Endothelial cell of umbilical vein (primary cell): ENCODE data around the gene CCDC177. TPM values are rescaled to one million over a fixed set of nuclear protein-coding genes. Genes with fewer than 3 reads are reported as not detected.

Experiments
- BruUV-seq: library from RNA; stranded (reverse); fragments of 400-500 nt; replicated peaks from 2 replicates; lab custom pipeline; 2021; lab: Mats Ljungman, UMichigan
- CTCF ChIA-PET: fragments of 300-600, 350-600 bp; sonication (Branson Sonifier 250); formaldehyde crosslinking; loops from one replicate; lab custom pipeline; 2021; ENCODE audit warnings: antibody characterized with exemption, inconsistent platforms; lab: Charles Lee
- POLR2A ChIA-PET: fragments of 300-600, 350-600 bp; sonication (Branson Sonifier 250); formaldehyde crosslinking; loops from one replicate; lab custom pipeline; 2021; ENCODE audit warnings: antibody characterized with exemption, inconsistent platforms; lab: Charles Lee
- DNase-seq: peaks from one replicate; pipeline ENCODE4 v3.0.0-alpha.2; 2011; ENCODE audit warnings: low read depth, low spot score
- FAIRE-seq: peaks from 2 replicates; lab custom pipeline; 2011; peaks lifted over from hg19 to GRCh38; lab: Jason Lieb, UNC
- H2AFZ ChIP-seq: 2 replicates; pipeline ENCODE4 v1.6.0; 2012; ENCODE audit warnings: low read depth, low read length, control low read depth, inconsistent platforms
- H3K27ac ChIP-seq: 2 replicates; pipeline ENCODE4 v1.5.1; 2011; ENCODE audit warnings: low read depth, mild to moderate bottlenecking, control low read depth, low read length, moderate library complexity; ENCODE audit not compliant: insufficient read depth
- H3K27me3 ChIP-seq, 2 experiments: 2 replicates each; pipeline versions ENCODE4 v1.6.0 to v1.6.1; 2011; ENCODE audit warnings: low read length in 2 of 2, mixed read lengths in 1 of 2; ENCODE audit not compliant: control insufficient read depth in 2 of 2, insufficient read depth in 2 of 2
- H3K36me3 ChIP-seq, 2 experiments: 2 replicates in 1 of 2; 3 replicates in 1 of 2; pipeline ENCODE4 v1.5.1; 2011; ENCODE audit warnings: low read length in 2 of 2, mild to moderate bottlenecking in 1 of 2, moderate library complexity in 1 of 2; ENCODE audit not compliant: control insufficient read depth in 2 of 2, insufficient read depth in 2 of 2; ENCODE audit errors: extremely low read depth in 1 of 2
- H3K4me1 ChIP-seq: 3 replicates; pipeline ENCODE4 v1.5.1; 2011; ENCODE audit warnings: mild to moderate bottlenecking, low read length; ENCODE audit not compliant: control insufficient read depth, insufficient read depth; ENCODE audit errors: extremely low read depth
- H3K4me2 ChIP-seq: 2 replicates; pipeline ENCODE4 v1.6.1; 2011; ENCODE audit warnings: low read length, control low read depth, mixed read lengths; ENCODE audit not compliant: insufficient read depth
- H3K4me3 ChIP-seq, 3 experiments: fragments of 200-600 bp in 1 of 3; sonication (generic), shearing (Covaris generic) in 1 of 3; replicated peaks in 1 of 3; 2 replicates each; pipeline ENCODE4 v1.5.1; 2011 to 2016; ENCODE audit warnings: control low read depth in 3 of 3, low read length in 3 of 3, mild to moderate bottlenecking in 2 of 3, inconsistent platforms in 1 of 3, low read depth in 1 of 3, moderate library complexity in 1 of 3; ENCODE audit not compliant: insufficient read depth in 1 of 3
- H3K79me2 ChIP-seq: 2 replicates; pipeline ENCODE4 v1.6.0; 2012; ENCODE audit warnings: low read length, inconsistent platforms; ENCODE audit not compliant: control insufficient read depth, insufficient read depth
- H3K9ac ChIP-seq: replicated peaks from 2 replicates; pipeline ENCODE3; 2011; ENCODE audit warnings: low read length, control low read depth; ENCODE audit not compliant: insufficient read depth; ENCODE audit errors: extremely low read depth
- H3K9me1 ChIP-seq: replicated peaks from 3 replicates; pipeline ENCODE4 v1.6.0; 2011; ENCODE audit warnings: mild to moderate bottlenecking, low read length; ENCODE audit not compliant: control insufficient read depth, insufficient read depth; ENCODE audit errors: extremely low read depth
- H3K9me3 ChIP-seq: replicated peaks from 2 replicates; pipeline ENCODE4 v1.5.1; 2012; ENCODE audit warnings: low read length, inconsistent platforms; ENCODE audit not compliant: control insufficient read depth, insufficient read depth
- H4K20me1 ChIP-seq: replicated peaks from 2 replicates; pipeline ENCODE3; 2011; ENCODE audit warnings: mild to moderate bottlenecking, low read length; ENCODE audit not compliant: control insufficient read depth, insufficient read depth; ENCODE audit errors: extremely low read depth
- EZH2 ChIP-seq: IDR thresholded peaks from 2 replicates; pipeline ENCODE4 v1.6.1; 2012; ENCODE audit warnings: borderline replicate concordance, low read depth, mild to moderate bottlenecking, moderate library complexity, low read length, inconsistent platforms; ENCODE audit not compliant: severe bottlenecking
- GATA2 ChIP-seq: IDR thresholded peaks from 2 replicates; pipeline ENCODE4 v1.7.0; 2011; ENCODE audit warnings: low read depth, mild to moderate bottlenecking, moderate library complexity, mixed read lengths, low read length; ENCODE audit not compliant: insufficient read length, insufficient read depth
- JUN ChIP-seq: IDR thresholded peaks from 2 replicates; pipeline ENCODE4 v1.6.1; 2011; ENCODE audit warnings: borderline replicate concordance, low read depth; ENCODE audit not compliant: insufficient read length, insufficient read depth
- POLR2A ChIP-seq: IDR thresholded peaks from 2 replicates; pipeline ENCODE4 v1.6.1; 2012; ENCODE audit warnings: low read depth, mild to moderate bottlenecking, control low read depth, low read length
- dilution Hi-C: fragments of 300-500 bp; cut with MboI; formaldehyde crosslinking; loops from one replicate; pipeline ENCODE4 v1.15.0; 2019; ENCODE audit warnings: low sequenced_read_pairs; ENCODE audit not compliant: extremely low pct_ligation_motif_present
- intact Hi-C: fragments of 100-400 bp; cut with micrococcal nuclease; formaldehyde crosslinking; loops from one replicate; pipeline ENCODE4 v1.10.0; 2022
- polyA plus RNA-seq, 4 experiments: library from polyadenylated mRNA; depleted of rRNA in 3 of 4; stranded (reverse) in 3 of 4; unstranded in 1 of 4; fragments of >200 nt; gene quantifications; 2 replicates each; pipeline versions ENCODE4 v1.2.1 to v1.2.3, GENCODE V29; 2011 to 2012; ENCODE audit warnings: missing spikeins in 1 of 4
- total RNA-seq: library from RNA; stranded (reverse); gene quantifications from 2 replicates; pipeline ENCODE4 v1.2.3, GENCODE V29; 2021
- TF ChIP-seq, protein P1 (sequence below), 2 donors: IDR thresholded peaks; 1 replicate in 1 of 2; 2 replicates in 1 of 2; pipeline ENCODE4 v1.5.1; 2011; ENCODE audit warnings: low read length in 2 of 2, mild to moderate bottlenecking in 2 of 2, moderate library complexity in 2 of 2, control low read depth in 1 of 2, inconsistent platforms in 1 of 2, low read depth in 1 of 2; ENCODE audit not compliant: insufficient read depth in 1 of 2; ENCODE audit errors: extremely low read depth in 1 of 2
- TF ChIP-seq, protein P2 (sequence below): IDR thresholded peaks from 2 replicates; pipeline ENCODE4 v1.6.1; 2011; ENCODE audit not compliant: insufficient read depth, insufficient read length

Gene CCDC177
- total and polyA plus RNA-seq, 2 donors (not counting 3 experiments of a cell fraction or from before 2014, with no cell fraction given), result not detected

DNA sequence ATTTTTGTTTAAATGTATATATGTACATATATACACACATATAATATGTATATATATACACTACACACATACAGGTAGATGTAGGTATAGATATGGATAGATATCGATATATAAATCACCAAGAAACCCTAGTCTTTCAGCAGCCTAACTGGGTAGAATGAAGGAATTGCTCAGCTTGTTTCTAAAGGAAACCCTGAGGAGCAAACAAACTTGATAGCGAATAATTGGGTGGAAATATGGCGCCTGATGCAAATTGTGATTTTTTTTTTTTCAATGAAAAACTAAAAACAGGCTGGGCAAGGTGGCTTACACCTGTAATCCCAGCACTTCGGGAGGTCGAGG lies 254 bp upstream of the CCDC177 start:
- Histone ChIP-seq H3K4me2 (no peak overlapping the region), H3K79me2 (no peaks in the 10 kb centered on the region), H2AFZ (no peak overlapping the region), H4K20me1 (no peaks in the 10 kb centered on the region), H3K9me3 (no peaks in the 10 kb centered on the region), H3K4me1 (peaks cover 9% of the 10 kb centered on the region), H3K9me1 (no peaks in the 10 kb centered on the region), H3K27me3 (peaks cover 49 to 74% of the 10 kb centered on the region in 2 experiments), H3K27ac (no peak overlapping the region), H3K4me3 (no peak overlapping the region), H3K36me3 (no peaks in the 10 kb centered on the region), H3K9ac (no peak overlapping the region)
- FAIRE-seq, result no peak
- CTCF ChIA-PET, result interaction anchor here (0.7 to 3.5 kb wide), 14 partner anchors 8 to 453 kb away, joined by 3 to 59 read pairs (median 8); no protein-coding TSS in a partner anchor
- BruUV-seq, result no TSS peak
- POLR2A ChIA-PET, result no interaction called here
- intact Hi-C loops, result loop anchor here (1.0 kb wide), 3 partner anchors 40 to 333 kb away; no protein-coding TSS in a partner anchor
- dilution Hi-C loops, result no loop called here
- no peak for DNase-seq
- TF ChIP-seq EZH2 (no peak), GATA2 (no peak), JUN (no peak), POLR2A (no peak)
- TF ChIP-seq, protein P1, sequence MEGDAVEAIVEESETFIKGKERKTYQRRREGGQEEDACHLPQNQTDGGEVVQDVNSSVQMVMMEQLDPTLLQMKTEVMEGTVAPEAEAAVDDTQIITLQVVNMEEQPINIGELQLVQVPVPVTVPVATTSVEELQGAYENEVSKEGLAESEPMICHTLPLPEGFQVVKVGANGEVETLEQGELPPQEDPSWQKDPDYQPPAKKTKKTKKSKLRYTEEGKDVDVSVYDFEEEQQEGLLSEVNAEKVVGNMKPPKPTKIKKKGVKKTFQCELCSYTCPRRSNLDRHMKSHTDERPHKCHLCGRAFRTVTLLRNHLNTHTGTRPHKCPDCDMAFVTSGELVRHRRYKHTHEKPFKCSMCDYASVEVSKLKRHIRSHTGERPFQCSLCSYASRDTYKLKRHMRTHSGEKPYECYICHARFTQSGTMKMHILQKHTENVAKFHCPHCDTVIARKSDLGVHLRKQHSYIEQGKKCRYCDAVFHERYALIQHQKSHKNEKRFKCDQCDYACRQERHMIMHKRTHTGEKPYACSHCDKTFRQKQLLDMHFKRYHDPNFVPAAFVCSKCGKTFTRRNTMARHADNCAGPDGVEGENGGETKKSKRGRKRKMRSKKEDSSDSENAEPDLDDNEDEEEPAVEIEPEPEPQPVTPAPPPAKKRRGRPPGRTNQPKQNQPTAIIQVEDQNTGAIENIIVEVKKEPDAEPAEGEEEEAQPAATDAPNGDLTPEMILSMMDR (IDR thresholded peaks at IDR 0.05; ENCODE audit: extremely low read depth in 1 of 2, insufficient read depth in 1 of 2, low read depth in 1 of 2, low read length in 2 of 2), result no peak
- TF ChIP-seq, protein P2, sequence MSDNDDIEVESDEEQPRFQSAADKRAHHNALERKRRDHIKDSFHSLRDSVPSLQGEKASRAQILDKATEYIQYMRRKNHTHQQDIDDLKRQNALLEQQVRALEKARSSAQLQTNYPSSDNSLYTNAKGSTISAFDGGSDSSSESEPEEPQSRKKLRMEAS, result no peak
